ENCODE measurements around the gene KIF26A.
A peak's percentile ranks its signal among the peaks of the same experiment; 100 is the strongest.

Gene KIF26A

GRCh38 chr14:104130974-104131651 is 7.3 kb upstream of the KIF26A start:
- peak; percentile 3 for DNase-seq (ENCODE audit: low spot score)

- DNase-seq (ENCODE audit: low spot score), result no peak
Observed at GRCh38 chr14:104131968-104132732, 6.2 kb upstream of the KIF26A start.

GRCh38 chr14:104132981-104133380 is 5.4 kb upstream of the KIF26A start:
- DNase-seq (ENCODE audit: low spot score), result no peak

- DNase-seq (ENCODE audit: low spot score), result no peak
Observed at GRCh38 chr14:104133496-104133895, 4.9 kb upstream of the KIF26A start.

GRCh38 chr14:104134061-104134965 is 4.1 kb upstream of the KIF26A start:
- DNase-seq (ENCODE audit: low spot score), result no peak

GRCh38 chr14:104135121-104135903 is 3.1 kb upstream of the KIF26A start:
- DNase-seq (ENCODE audit: low spot score), result no peak

GRCh38 chr14:104135904-104136471 is 2.4 kb upstream of the KIF26A start:
- no peak for DNase-seq (ENCODE audit: low spot score)

- DNase-seq (ENCODE audit: low spot score), result no peak
Observed at GRCh38 chr14:104136472-104137296, 1.7 kb upstream of the KIF26A start.

- DNase-seq (ENCODE audit: low spot score), result peak; percentile 36
Observed at GRCh38 chr14:104137297-104138097, 890 bp upstream of the KIF26A start.

- DNase-seq (ENCODE audit: low spot score), result no peak
Observed at GRCh38 chr14:104138718-104139459, 502 bp downstream of the KIF26A start.

- DNase-seq (ENCODE audit: low spot score), result no peak
Observed at GRCh38 chr14:104139460-104140212, 1.2 kb downstream of the KIF26A start.

GRCh38 chr14:104140213-104140462 is 1.8 kb downstream of the KIF26A start:
- no peak for DNase-seq (ENCODE audit: low spot score)

- DNase-seq (ENCODE audit: low spot score), result no peak
Observed at GRCh38 chr14:104140463-104141331, 2.3 kb downstream of the KIF26A start.

GRCh38 chr14:104141621-104142091 is 3.3 kb downstream of the KIF26A start:
- DNase-seq (ENCODE audit: low spot score), result no peak

GRCh38 chr14:104142136-104142945 is 4.0 kb downstream of the KIF26A start:
- DNase-seq (ENCODE audit: low spot score), result no peak

- no peak for DNase-seq (ENCODE audit: low spot score)
Observed at GRCh38 chr14:104142946-104143470, 4.6 kb downstream of the KIF26A start.
